AG20443 (cell line): ENCODE data around the gene MON2.
"Not testable (repeated sequence)": the region's sequence is repeated elsewhere in the genome, so short reads cannot be mapped to it uniquely, and the experiment has no call there.

Source experiments
- DNase-seq: peaks from one replicate; pipeline ENCODE4 v3.0.0; 2012; ENCODE audit warnings: low spot score, mixed read lengths

The MON2 gene

GRCh38 chr12:62466594-62467491 is at the start of gene MON2:
Gene MON2 (plus strand): TSS chr12:62466826. CDS start chr12:62467208, 382 bp downstream.
- peak; percentile 98 for DNase-seq

GRCh38 chr12:62426089-62426488 is 40.5 kb upstream of the MON2 start:
- no peak for DNase-seq

GRCh38 chr12:62429457-62429856 is 37.2 kb upstream of the MON2 start:
- DNase-seq: no peak

- DNase-seq: peak; percentile 12
Observed at GRCh38 chr12:62434494-62435302, 31.9 kb upstream of the MON2 start.

- peak; percentile 81 for DNase-seq
Observed at GRCh38 chr12:62435303-62436163, 31.1 kb upstream of the MON2 start.

GRCh38 chr12:62436164-62436503 is 30.5 kb upstream of the MON2 start:
- no peak for DNase-seq

GRCh38 chr12:62438098-62438692 is 28.4 kb upstream of the MON2 start:
- DNase-seq: peak; percentile 54

GRCh38 chr12:62446754-62447452 is 19.7 kb upstream of the MON2 start:
- DNase-seq: no peak

- DNase-seq: no peak
Observed at GRCh38 chr12:62448436-62448835, 18.2 kb upstream of the MON2 start.

- DNase-seq: not testable (repeated sequence)
Observed at GRCh38 chr12:62455429-62455828, 11.2 kb upstream of the MON2 start.

- no peak for DNase-seq
Observed at GRCh38 chr12:62458626-62459025, 8.0 kb upstream of the MON2 start.

- DNase-seq: no peak
Observed at GRCh38 chr12:62459976-62460375, 6.7 kb upstream of the MON2 start.

GRCh38 chr12:62461171-62461837 is 5.3 kb upstream of the MON2 start:
- DNase-seq: not testable (repeated sequence)

GRCh38 chr12:62463252-62463651 is 3.4 kb upstream of the MON2 start:
- DNase-seq: not testable (repeated sequence)

GRCh38 chr12:62466018-62466593 is 520 bp upstream of the MON2 start:
- peak; percentile 76 for DNase-seq

- DNase-seq: peak; percentile 15
Observed at GRCh38 chr12:62468397-62468796, 1.8 kb downstream of the MON2 start.

- DNase-seq: no peak
Observed at GRCh38 chr12:62468935-62469334, 2.3 kb downstream of the MON2 start.

GRCh38 chr12:62469704-62470103 is 3.1 kb downstream of the MON2 start:
- no peak for DNase-seq

- no peak for DNase-seq
Observed at GRCh38 chr12:62471734-62472133, 5.1 kb downstream of the MON2 start.

- no peak for DNase-seq
Observed at GRCh38 chr12:62472472-62472871, 5.8 kb downstream of the MON2 start.
